Endodermal cell (in vitro differentiated cells): ENCODE measurements around the gene DCP1A. TPM values are rescaled to one million over a fixed set of nuclear protein-coding genes. Genes with fewer than 3 reads are reported as not detected.
A peak's percentile ranks its signal among the peaks of the same experiment; 100 is the strongest.
"Not testable (repeated sequence)": the region's sequence is repeated elsewhere in the genome, so short reads cannot be mapped to it uniquely, and the experiment has no call there.

Experiments used
- DNase-seq: peaks from one replicate; pipeline ENCODE4 v3.0.0-alpha.2; 2017
- H3K27ac ChIP-seq: 2 replicates; pipeline ENCODE4 v1.5.1; 2013; ENCODE audit warnings: mild to moderate bottlenecking, low read depth, low read length, moderate library complexity
- H3K27me3 ChIP-seq: 2 replicates; pipeline ENCODE4 v1.6.1; 2013; ENCODE audit warnings: mild to moderate bottlenecking, low read length, moderate library complexity; ENCODE audit not compliant: insufficient read depth, control insufficient read depth, poor library complexity, severe bottlenecking
- H3K36me3 ChIP-seq: 2 replicates; pipeline ENCODE4 v1.7.0; 2013; ENCODE audit warnings: mild to moderate bottlenecking, low read length, moderate library complexity; ENCODE audit not compliant: control insufficient read depth, insufficient read depth
- H3K4me1 ChIP-seq: one replicate; pipeline ENCODE4 v1.7.0; 2013; ENCODE audit warnings: low read length; ENCODE audit not compliant: control insufficient read depth, insufficient read depth
- H3K4me3 ChIP-seq: 2 replicates; pipeline ENCODE4 v1.5.1; 2013; ENCODE audit warnings: mild to moderate bottlenecking, low read length, moderate library complexity
- H3K9ac ChIP-seq: 2 replicates; pipeline ENCODE4 v1.6.1; 2013; ENCODE audit warnings: mild to moderate bottlenecking, low read length, moderate library complexity; ENCODE audit not compliant: poor library complexity, severe bottlenecking; ENCODE audit errors: extremely low read depth
- H3K9me3 ChIP-seq: 2 replicates; pipeline ENCODE4 v1.6.1; 2013; ENCODE audit warnings: mild to moderate bottlenecking, low read length, moderate library complexity; ENCODE audit not compliant: control insufficient read depth
- H3K27ac Mint-ChIP-seq: 2 replicates; pipeline ENCODE4 v1.8.0; 2020; ENCODE audit warnings: mixed read lengths
- H3K27me3 Mint-ChIP-seq: 2 replicates; pipeline ENCODE4 v1.8.0; 2021; ENCODE audit warnings: mild to moderate bottlenecking, mixed read lengths; ENCODE audit not compliant: insufficient read depth
- H3K36me3 Mint-ChIP-seq: 2 replicates; pipeline ENCODE4 v1.8.0; 2020; ENCODE audit warnings: low read depth, mixed read lengths
- H3K4me1 Mint-ChIP-seq: 2 replicates; pipeline ENCODE4 v1.8.0; 2020; ENCODE audit warnings: mixed read lengths
- H3K4me3 Mint-ChIP-seq: 2 replicates; pipeline ENCODE4 v1.8.0; 2020; ENCODE audit warnings: mild to moderate bottlenecking, moderate library complexity, mixed read lengths
- H3K9me3 Mint-ChIP-seq: 2 replicates; pipeline ENCODE4 v1.8.0; 2020; ENCODE audit warnings: mild to moderate bottlenecking, mixed read lengths
- CTCF ChIP-seq: fragments of 200-600 bp; sonication (generic); conservative IDR thresholded peaks from 2 replicates; pipeline ENCODE4 v1.5.0; 2021; ENCODE audit warnings: antibody characterized with exemption, mild to moderate bottlenecking
- WGBS, 2 experiments: methylation state at CpG; one replicate each; pipeline versions ENCODE4 v1.1.5 to v1.1.7; 2013; ENCODE audit warnings: missing lambda C conversion rate in 2 of 2, mixed read lengths in 1 of 2; ENCODE audit not compliant: insufficient coverage in 1 of 2, insufficient read length in 1 of 2; 5-methylcytosine and 5-hydroxymethylcytosine counted together
- total RNA-seq, 2 donors: library from RNA; stranded (reverse); fragmentation: NEBNext Ultra II Directional in 1 of 2; extraction: Animal tissue kit (Norgen Biotek cat#: 25700) in 1 of 2; gene quantifications; 2 replicates in 1 of 2; 3 replicates in 1 of 2; pipeline ENCODE4 v1.2.1, GENCODE V29; 2021

Gene DCP1A
- total RNA-seq, 2 donors from 2014 or later = 26.8 to 36.3 TPM

- H3K27me3 ChIP-seq = no peaks in the 10 kb centered on the region
- Mint-ChIP-seq H3K36me3 (no peaks in the 10 kb centered on the region), H3K4me3 (no peak overlapping the region), H3K27me3 (peaks cover 1% of the 10 kb centered on the region), H3K27ac (no peak overlapping the region), H3K4me1 (no peaks in the 10 kb centered on the region), H3K9me3 (peaks cover under 1% of the 10 kb centered on the region)
- no peak overlapping the region for H3K27ac ChIP-seq
- no peaks in the 10 kb centered on the region for H3K36me3 ChIP-seq
- no peaks in the 10 kb centered on the region for H3K4me1 ChIP-seq
- no peak for DNase-seq
- H3K9me3 ChIP-seq = no peaks in the 10 kb centered on the region
- H3K4me3 ChIP-seq = no peak overlapping the region
- TF ChIP-seq CTCF = peak; percentile 57
- WGBS, 2 experiments = 89 to 92% methylated on average over 4 of the region's 4 CpGs
- H3K9ac ChIP-seq = no peak overlapping the region
Measured at GRCh38 chr3:53377794-53378193, 30.5 kb upstream of the DCP1A start.

GRCh38 chr3:53376679-53377078 is 29.3 kb upstream of the DCP1A start:
- TF ChIP-seq CTCF = no peak
- H3K9me3 ChIP-seq = no peaks in the 10 kb centered on the region
- H3K4me3 Mint-ChIP-seq = no peak overlapping the region
- 67 to 91% methylated on average over 1 to 3 of the region's 3 CpGs for WGBS, 2 experiments
- H3K27ac Mint-ChIP-seq = no peak overlapping the region
- H3K9ac ChIP-seq = no peak overlapping the region
- H3K9me3 Mint-ChIP-seq = peaks cover 9% of the 10 kb centered on the region
- H3K27me3 ChIP-seq = no peaks in the 10 kb centered on the region
- H3K4me1 ChIP-seq = no peaks in the 10 kb centered on the region
- H3K27me3 Mint-ChIP-seq = peaks cover 1% of the 10 kb centered on the region
- H3K4me1 Mint-ChIP-seq = no peaks in the 10 kb centered on the region
- DNase-seq = no peak
- H3K36me3 ChIP-seq = no peaks in the 10 kb centered on the region
- no peaks in the 10 kb centered on the region for H3K36me3 Mint-ChIP-seq
- no peak overlapping the region for H3K4me3 ChIP-seq
- H3K27ac ChIP-seq = no peak overlapping the region

GRCh38 chr3:53375019-53375418 is 27.7 kb upstream of the DCP1A start:
- Mint-ChIP-seq H3K36me3 (no peaks in the 10 kb centered on the region), H3K27ac (no peak overlapping the region), H3K9me3 (peaks cover 16% of the 10 kb centered on the region), H3K4me1 (no peaks in the 10 kb centered on the region), H3K27me3 (peaks cover 1% of the 10 kb centered on the region), H3K4me3 (no peak overlapping the region)
- TF ChIP-seq CTCF = peak; percentile 97
- Histone ChIP-seq H3K9me3 (no peaks in the 10 kb centered on the region), H3K27ac (no peak overlapping the region), H3K9ac (no peak overlapping the region), H3K4me1 (no peaks in the 10 kb centered on the region), H3K4me3 (no peak overlapping the region), H3K27me3 (no peaks in the 10 kb centered on the region), H3K36me3 (no peaks in the 10 kb centered on the region)
- peak; percentile 92 for DNase-seq
- WGBS, 2 experiments = 64 to 71% methylated on average over 7 to 8 of the region's 8 CpGs

GRCh38 chr3:53370719-53371118 is 23.4 kb upstream of the DCP1A start:
- H3K36me3 ChIP-seq, H3K27ac Mint-ChIP-seq, H3K4me1 Mint-ChIP-seq, H3K27me3 Mint-ChIP-seq, H3K27me3 ChIP-seq, H3K4me1 ChIP-seq, DNase-seq, H3K4me3 ChIP-seq, H3K9ac ChIP-seq, H3K27ac ChIP-seq, H3K36me3 Mint-ChIP-seq, H3K9me3 ChIP-seq: not testable (repeated sequence)
- WGBS, 2 experiments = 65 to 76% methylated on average over 5 to 12 of the region's 17 CpGs
- peak overlapping the region; percentile 27 for H3K4me3 Mint-ChIP-seq
- H3K9me3 Mint-ChIP-seq = peaks cover 16% of the 10 kb centered on the region
